HEK293 (cell line): Measurements from ENCODE around the gene ECSIT.
A peak's percentile ranks its signal among the peaks of the same experiment; 100 is the strongest.

ENCODE experiments used
- CTCF ChIA-PET: fragments of 350-600 bp; formaldehyde crosslinking; extraction: SDS; loops from one replicate; lab custom pipeline; 2021; ENCODE audit warnings: antibody characterized with exemption; lab: Yijun Ruan, JAX
- POLR2A ChIA-PET: fragments of 300-600 bp; formaldehyde crosslinking; extraction: SDS; loops from one replicate; lab custom pipeline; 2020; ENCODE audit warnings: antibody characterized with exemption, inconsistent platforms; lab: Yijun Ruan, JAX
- H3K27ac ChIP-seq: fragments of 200-500 bp; sonication (Bioruptor generic); 2 replicates; pipeline ENCODE4 v1.5.1; 2014; ENCODE audit warnings: low read depth, low read length, control low read depth, inconsistent platforms; ENCODE audit errors: extremely low read depth
- H3K36me3 ChIP-seq, 2 experiments: fragments of 200-500 bp in 1 of 2; sonication (Bioruptor generic) in 1 of 2; 1 replicate in 1 of 2; 2 replicates in 1 of 2; pipeline ENCODE4 v1.5.1; 2014 to 2017; ENCODE audit warnings: inconsistent platforms in 2 of 2, low read length in 2 of 2; ENCODE audit not compliant: control insufficient read depth in 2 of 2, insufficient read depth in 1 of 2
- H3K4me1 ChIP-seq: fragments of 200-500 bp; sonication (Bioruptor generic); 2 replicates; pipeline ENCODE4 v1.5.1; 2014; ENCODE audit warnings: mild to moderate bottlenecking, low read length, inconsistent platforms; ENCODE audit not compliant: control insufficient read depth, insufficient read depth
- H3K4me3 ChIP-seq: 2 replicates; pipeline ENCODE4 v1.5.1; 2011; ENCODE audit warnings: low read depth, mild to moderate bottlenecking, control low read depth, low read length, moderate library complexity
- H3K9me3 ChIP-seq: fragments of 200-500 bp; sonication (Bioruptor generic); 2 replicates; pipeline ENCODE4 v1.5.1; 2014; ENCODE audit warnings: low read depth, low read length, inconsistent platforms; ENCODE audit not compliant: control insufficient read depth, insufficient read depth
- EGR2 ChIP-seq: fragments of 450-650 bp; formaldehyde crosslinking; IDR thresholded peaks from 2 replicates; pipeline ENCODE4 v1.5.1; 2016; ENCODE audit warnings: low read depth, missing biosample characterization, missing genetic modification characterization
- HOXA7 ChIP-seq: sonication (generic); formaldehyde crosslinking; IDR thresholded peaks from 2 replicates; pipeline ENCODE4 v1.8.1; 2022; ENCODE audit warnings: missing genetic modification reagents, borderline replicate concordance
- HOXD13 ChIP-seq: sonication (generic); formaldehyde crosslinking; IDR thresholded peaks from 2 replicates; pipeline ENCODE4 v1.8.0; 2022; ENCODE audit warnings: missing genetic modification reagents, borderline replicate concordance
- IKZF3 ChIP-seq: fragments of 450-650 bp; IDR thresholded peaks from 2 replicates; pipeline ENCODE4 v1.5.0; 2018; ENCODE audit warnings: missing biosample characterization, mild to moderate bottlenecking, missing genetic modification characterization, moderate library complexity
- KLF8 ChIP-seq: fragments of 450-650 bp; formaldehyde crosslinking; IDR thresholded peaks from 2 replicates; pipeline ENCODE4 v1.5.1; 2016; ENCODE audit warnings: missing biosample characterization, missing genetic modification characterization
- OVOL3 ChIP-seq: fragments of 450-650 bp; formaldehyde crosslinking; IDR thresholded peaks from 2 replicates; pipeline ENCODE4 v1.5.1; 2016; ENCODE audit warnings: missing biosample characterization, missing genetic modification characterization
- YY1 ChIP-seq: fragments of 450-650 bp; formaldehyde crosslinking; IDR thresholded peaks from 2 replicates; pipeline ENCODE4 v1.5.1; 2018; ENCODE audit warnings: missing biosample characterization, missing genetic modification characterization
- ZBTB20 ChIP-seq: fragments of 450-650 bp; formaldehyde crosslinking; IDR thresholded peaks from 2 replicates; pipeline ENCODE4 v1.5.1; 2016; ENCODE audit warnings: missing biosample characterization, missing genetic modification characterization
- ZBTB21 ChIP-seq: fragments of 450-650 bp; formaldehyde crosslinking; IDR thresholded peaks from 2 replicates; pipeline ENCODE4 v1.5.1; 2017; ENCODE audit warnings: missing biosample characterization, missing genetic modification characterization
- ZBTB48 ChIP-seq: fragments of 450-650 bp; formaldehyde crosslinking; IDR thresholded peaks from 2 replicates; pipeline ENCODE4 v1.5.1; 2016; ENCODE audit warnings: missing biosample characterization, missing genetic modification characterization
- ZFP41 ChIP-seq: fragments of 450-650 bp; formaldehyde crosslinking; IDR thresholded peaks from 2 replicates; pipeline ENCODE4 v1.5.1; 2016; ENCODE audit warnings: missing biosample characterization, missing genetic modification characterization, borderline replicate concordance
- ZNF10 ChIP-seq: fragments of 450-650 bp; formaldehyde crosslinking; IDR thresholded peaks from 2 replicates; pipeline ENCODE4 v1.5.1; 2017; ENCODE audit warnings: missing biosample characterization, missing genetic modification characterization
- ZNF2 ChIP-seq: fragments of 450-650 bp; formaldehyde crosslinking; IDR thresholded peaks from 2 replicates; pipeline ENCODE4 v1.5.1; 2016; ENCODE audit warnings: missing biosample characterization, missing genetic modification characterization
- ZNF211 ChIP-seq: fragments of 450-650 bp; formaldehyde crosslinking; IDR thresholded peaks from 2 replicates; pipeline ENCODE4 v1.5.1; 2016; ENCODE audit warnings: low read depth, missing biosample characterization, missing genetic modification characterization
- ZNF302 ChIP-seq: fragments of 450-650 bp; formaldehyde crosslinking; IDR thresholded peaks from 2 replicates; pipeline ENCODE4 v1.5.1; 2016; ENCODE audit warnings: missing biosample characterization, missing genetic modification characterization, low read depth
- ZNF341 ChIP-seq: fragments of 450-650 bp; formaldehyde crosslinking; IDR thresholded peaks from 2 replicates; pipeline ENCODE4; 2016; ENCODE audit warnings: low read depth, missing biosample characterization, missing genetic modification characterization
- ZNF366 ChIP-seq: fragments of 450-650 bp; formaldehyde crosslinking; conservative IDR thresholded peaks from 2 replicates; pipeline ENCODE4 v1.5.1; 2016; ENCODE audit warnings: missing biosample characterization, missing genetic modification characterization
- ZNF37A ChIP-seq: fragments of 450-650 bp; IDR thresholded peaks from 2 replicates; pipeline ENCODE4 v1.5.1; 2018; ENCODE audit warnings: missing biosample characterization, missing genetic modification characterization
- ZNF561 ChIP-seq: fragments of 450-650 bp; IDR thresholded peaks from 2 replicates; pipeline ENCODE4 v1.5.1; 2018; ENCODE audit warnings: missing biosample characterization, missing genetic modification characterization, borderline replicate concordance
- ZNF585B ChIP-seq: fragments of 450-650 bp; formaldehyde crosslinking; IDR thresholded peaks from 2 replicates; pipeline ENCODE4 v1.5.1; 2016; ENCODE audit warnings: missing biosample characterization, missing genetic modification characterization
- ZNF600 ChIP-seq: fragments of 450-650 bp; formaldehyde crosslinking; IDR thresholded peaks from 2 replicates; pipeline ENCODE4 v1.5.1; 2016; ENCODE audit warnings: missing biosample characterization, missing genetic modification characterization
- ZNF837 ChIP-seq: fragments of 450-650 bp; formaldehyde crosslinking; IDR thresholded peaks from 2 replicates; pipeline ENCODE4 v1.5.1; 2016; ENCODE audit warnings: missing biosample characterization, missing genetic modification characterization
- ZNF843 ChIP-seq: fragments of 450-650 bp; formaldehyde crosslinking; IDR thresholded peaks from 2 replicates; pipeline ENCODE4 v1.5.1; 2016; ENCODE audit warnings: missing biosample characterization, missing genetic modification characterization
- ZSCAN30 ChIP-seq: fragments of 450-650 bp; IDR thresholded peaks from 2 replicates; pipeline ENCODE4 v1.5.1; 2018; ENCODE audit warnings: missing biosample characterization, mild to moderate bottlenecking, missing genetic modification characterization, moderate library complexity
- TF ChIP-seq, protein P1 (sequence below): fragments of 450-650 bp; formaldehyde crosslinking; IDR thresholded peaks from 2 replicates; pipeline ENCODE4 v1.5.1; 2016; ENCODE audit warnings: missing biosample characterization, missing genetic modification characterization
- TF ChIP-seq, protein P2 (sequence below): fragments of 450-650 bp; formaldehyde crosslinking; IDR thresholded peaks from 2 replicates; pipeline ENCODE4 v1.5.1; 2017; ENCODE audit warnings: missing biosample characterization, missing genetic modification characterization

Gene ECSIT

GRCh38 chr19:11483366-11484111, 45.4 kb downstream of the ECSIT start:
- Histone ChIP-seq H3K36me3 (peaks cover 0 to 12% of the 10 kb centered on the region in 2 experiments; a peak in 2 of 3 replicates), H3K4me3 (no peak overlapping the region), H3K27ac (no peak overlapping the region), H3K4me1 (no peaks in the 10 kb centered on the region), H3K9me3 (no peaks in the 10 kb centered on the region)
- ChIA-PET CTCF (interaction anchor here (0.6 to 3.4 kb wide), 27 partner anchors 8 to 327 kb away, joined by 3 to 42 read pairs (median 5); partner anchors contain the start of genes EPOR and SWSAP1), POLR2A (interaction anchor here (1.5 to 2.1 kb wide), 2 partner anchors 102 to 109 kb away, joined by 8 read pairs; partner anchors contain the start of gene SWSAP1)
- TF ChIP-seq OVOL3 (tag by site-specific recombination) (no peak), HOXA7 (CRISPR knock-in tag) (no peak), KLF8 (tag by site-specific recombination) (peak; percentile 73; the same call in 1 of the 2 replicates)
- TF ChIP-seq, protein P1, sequence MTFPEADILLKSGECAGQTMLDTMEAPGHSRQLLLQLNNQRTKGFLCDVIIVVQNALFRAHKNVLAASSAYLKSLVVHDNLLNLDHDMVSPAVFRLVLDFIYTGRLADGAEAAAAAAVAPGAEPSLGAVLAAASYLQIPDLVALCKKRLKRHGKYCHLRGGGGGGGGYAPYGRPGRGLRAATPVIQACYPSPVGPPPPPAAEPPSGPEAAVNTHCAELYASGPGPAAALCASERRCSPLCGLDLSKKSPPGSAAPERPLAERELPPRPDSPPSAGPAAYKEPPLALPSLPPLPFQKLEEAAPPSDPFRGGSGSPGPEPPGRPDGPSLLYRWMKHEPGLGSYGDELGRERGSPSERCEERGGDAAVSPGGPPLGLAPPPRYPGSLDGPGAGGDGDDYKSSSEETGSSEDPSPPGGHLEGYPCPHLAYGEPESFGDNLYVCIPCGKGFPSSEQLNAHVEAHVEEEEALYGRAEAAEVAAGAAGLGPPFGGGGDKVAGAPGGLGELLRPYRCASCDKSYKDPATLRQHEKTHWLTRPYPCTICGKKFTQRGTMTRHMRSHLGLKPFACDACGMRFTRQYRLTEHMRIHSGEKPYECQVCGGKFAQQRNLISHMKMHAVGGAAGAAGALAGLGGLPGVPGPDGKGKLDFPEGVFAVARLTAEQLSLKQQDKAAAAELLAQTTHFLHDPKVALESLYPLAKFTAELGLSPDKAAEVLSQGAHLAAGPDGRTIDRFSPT = no peak

GRCh38 chr19:11482384-11483050, 46.4 kb downstream of the ECSIT start:
- H3K27ac ChIP-seq = peak overlapping the region; percentile 33; the same call in 1 of the 2 replicates
- POLR2A ChIA-PET = interaction anchor here (0.6 to 2.1 kb wide), 8 partner anchors 47 to 357 kb away, joined by 3 to 13 read pairs (median 6); partner anchors contain the start of genes ODAD3, PRKCSH and SWSAP1
- peaks cover 0 to 11% of the 10 kb centered on the region in 2 experiments; a peak in 2 of 3 replicates for H3K36me3 ChIP-seq
- no peaks in the 10 kb centered on the region for H3K9me3 ChIP-seq
- H3K4me1 ChIP-seq = no peaks in the 10 kb centered on the region
- CTCF ChIA-PET = interaction anchor here (0.6 to 3.4 kb wide), 47 partner anchors 8 to 1570 kb away, joined by 3 to 42 read pairs (median 4); partner anchors contain the start of genes CCDC159, EPOR, RAB3D and SWSAP1
- peak overlapping the region; percentile 28 for H3K4me3 ChIP-seq
- no peak for TF ChIP-seq ZNF37A (tag by site-specific recombination)
- TF ChIP-seq ZNF366 (tag by site-specific recombination) = 0 out of 2 replicates have a peak, but pooled peaks have one; percentile 15
- peak; percentile 32 for TF ChIP-seq ZNF600 (tag by site-specific recombination)
- TF ChIP-seq ZNF585B (tag by site-specific recombination) = no peak
- peak; percentile 53; the same call in 1 of the 2 replicates for TF ChIP-seq ZNF10 (tag by site-specific recombination)
- no peak for TF ChIP-seq HOXD13 (CRISPR knock-in tag)
- TF ChIP-seq, protein P2, sequence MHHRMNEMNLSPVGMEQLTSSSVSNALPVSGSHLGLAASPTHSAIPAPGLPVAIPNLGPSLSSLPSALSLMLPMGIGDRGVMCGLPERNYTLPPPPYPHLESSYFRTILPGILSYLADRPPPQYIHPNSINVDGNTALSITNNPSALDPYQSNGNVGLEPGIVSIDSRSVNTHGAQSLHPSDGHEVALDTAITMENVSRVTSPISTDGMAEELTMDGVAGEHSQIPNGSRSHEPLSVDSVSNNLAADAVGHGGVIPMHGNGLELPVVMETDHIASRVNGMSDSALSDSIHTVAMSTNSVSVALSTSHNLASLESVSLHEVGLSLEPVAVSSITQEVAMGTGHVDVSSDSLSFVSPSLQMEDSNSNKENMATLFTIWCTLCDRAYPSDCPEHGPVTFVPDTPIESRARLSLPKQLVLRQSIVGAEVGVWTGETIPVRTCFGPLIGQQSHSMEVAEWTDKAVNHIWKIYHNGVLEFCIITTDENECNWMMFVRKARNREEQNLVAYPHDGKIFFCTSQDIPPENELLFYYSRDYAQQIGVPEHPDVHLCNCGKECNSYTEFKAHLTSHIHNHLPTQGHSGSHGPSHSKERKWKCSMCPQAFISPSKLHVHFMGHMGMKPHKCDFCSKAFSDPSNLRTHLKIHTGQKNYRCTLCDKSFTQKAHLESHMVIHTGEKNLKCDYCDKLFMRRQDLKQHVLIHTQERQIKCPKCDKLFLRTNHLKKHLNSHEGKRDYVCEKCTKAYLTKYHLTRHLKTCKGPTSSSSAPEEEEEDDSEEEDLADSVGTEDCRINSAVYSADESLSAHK (tag by site-specific recombination) = peak; percentile 74
- TF ChIP-seq ZNF837 = no peak
- peak; percentile 68 for TF ChIP-seq ZNF843
- TF ChIP-seq ZFP41 (tag by site-specific recombination) = no peak
- TF ChIP-seq ZNF561 (tag by site-specific recombination) = peak; percentile 89; the same call in 1 of the 2 replicates
- TF ChIP-seq ZSCAN30 (tag by site-specific recombination) = peak; percentile 97
- TF ChIP-seq ZBTB21 (tag by site-specific recombination) = 0 out of 2 replicates have a peak, but pooled peaks have one; percentile 13
- peak; percentile 46; the same call in 1 of the 2 replicates for TF ChIP-seq YY1 (tag by site-specific recombination)
- TF ChIP-seq, protein P1 = peak; percentile 79; the same call in 1 of the 2 replicates
- no peak for TF ChIP-seq ZNF211 (tag by site-specific recombination)
- TF ChIP-seq ZNF302 (tag by site-specific recombination) = no peak
- peak; percentile 74 for TF ChIP-seq ZNF341 (tag by site-specific recombination)
- peak; percentile 93 for TF ChIP-seq ZBTB48
- peak; percentile 88; the same call in 1 of the 2 replicates for TF ChIP-seq ZNF2
- 0 out of 2 replicates have a peak, but pooled peaks have one; percentile 32 for TF ChIP-seq IKZF3 (tag by site-specific recombination)
- TF ChIP-seq EGR2 (tag by site-specific recombination) = peak; percentile 59
- peak; percentile 64; the same call in 1 of the 2 replicates for TF ChIP-seq ZBTB20
- 0 out of 2 replicates have a peak, but pooled peaks have one; percentile 21 for TF ChIP-seq OVOL3 (tag by site-specific recombination)
